ENCODE measurements around the gene PANX1. TPM values are rescaled to one million over a fixed set of nuclear protein-coding genes. Genes with fewer than 3 reads are reported as not detected.

PANX1 gene
- total and polyA plus RNA-seq, 10 of the 15 experiments (the other 5 are each of a cell fraction or from before 2014, with no cell fraction given), result 3.3 to 18.7 (median 14.4) TPM

GRCh38 chr11:94088906-94089305 is 39.7 kb upstream of the PANX1 start:
- in situ Hi-C loops (cut with MboI), result no loop called here
- no TSS peak for BruUV-seq (replicated peaks)
- SMC1A ChIA-PET (ENCODE audit: uncharacterized antibody, unreplicated experiment), result no interaction called here
- FAIRE-seq (no peak), ATAC-seq (no peak), DNase-seq (ENCODE audit: low read depth, low spot score) (no peak)
- no peak overlapping the region for H3K9ac ChIP-seq (ENCODE audit: control insufficient read depth, insufficient read depth, low read length)
- H3K4me1 ChIP-seq (ENCODE audit: control insufficient read depth, insufficient read depth, low read length), result no peaks in the 10 kb centered on the region
- H3K27me3 ChIP-seq (replicated peaks in 1 of 2; ENCODE audit: control insufficient read depth in 2 of 2, insufficient read depth in 2 of 2, low read length in 1 of 2), result no peaks in the 10 kb centered on the region; a peak in 1 of 4 replicates
- H3K4me2 ChIP-seq (ENCODE audit: control insufficient read depth, insufficient read depth), result no peak overlapping the region
- POLR2A ChIA-PET, result no interaction called here
- H3K4me3 ChIP-seq, result no peak overlapping the region
- WGBS (ENCODE audit: insufficient coverage, insufficient replicate concordance, low lambda C conversion rate, missing lambda C conversion rate), result 76% methylated on average over 21 of the region's 21 CpGs
- RAD21 ChIA-PET (ENCODE audit: unreplicated experiment), result no interaction called here
- H3K27ac ChIP-seq (ENCODE audit: control insufficient read depth, insufficient read depth), result no peak overlapping the region
- no peak overlapping the region for H2AFZ ChIP-seq (ENCODE audit: control insufficient read depth, low read depth, low read length)
- intact Hi-C loops (cut with micrococcal nuclease; ENCODE audit: unreplicated experiment), result no loop called here
- CTCF ChIA-PET, result no interaction called here
- no peaks in the 10 kb centered on the region for H4K20me1 ChIP-seq (ENCODE audit: control insufficient read depth, insufficient read depth)
- no peaks in the 10 kb centered on the region for H3K9me3 ChIP-seq (replicated peaks; ENCODE audit: control insufficient read depth, insufficient read depth, low read length)
- no peaks in the 10 kb centered on the region for H3K79me2 ChIP-seq (ENCODE audit: control insufficient read depth, insufficient read depth, low read length)
- no peaks in the 10 kb centered on the region for H3K36me3 ChIP-seq (ENCODE audit: control insufficient read depth in 2 of 2, insufficient read depth in 2 of 2, low read length in 1 of 2)
- TF ChIP-seq PML (IDR thresholded peaks at IDR 0.05; ENCODE audit: low read length) (no peak), MLLT1 (IDR thresholded peaks at IDR 0.05) (no peak), POLR2A (IDR thresholded peaks at IDR 0.05; ENCODE audit: low read depth, low read length) (no peak), NRF1 (conservative IDR thresholded peaks at IDR 0.05; ENCODE audit: low read depth, low read length) (no peak), ELK1 (IDR thresholded peaks at IDR 0.05; ENCODE audit: low read depth, low read length) (no peak), RB1 (IDR thresholded peaks at IDR 0.05; ENCODE audit: borderline replicate concordance) (no peak), PKNOX1 (IDR thresholded peaks at IDR 0.05) (no peak), ZNF592 (IDR thresholded peaks at IDR 0.05) (no peak), CHD2 (IDR thresholded peaks at IDR 0.05; ENCODE audit: borderline replicate concordance, low read depth, low read length) (no peak), GATAD2B (conservative IDR thresholded peaks at IDR 0.05; ENCODE audit: low read depth) (no peak), E4F1 (IDR thresholded peaks at IDR 0.05; ENCODE audit: borderline replicate concordance, partially characterized antibody) (no peak), SREBF2 (IDR thresholded peaks at IDR 0.05; ENCODE audit: low read length) (no peak)
